NCI-H82 treated with DMSO at 0.1 percent for 48 hours (cell line): ENCODE measurements around the gene ZBTB11.
"Not testable (repeated sequence)": the region's sequence is repeated elsewhere in the genome, so short reads cannot be mapped to it uniquely, and the experiment has no call there.

Experiments
- DNase-seq: peaks from one replicate; lab custom pipeline; 2025; ENCODE audit not compliant: unreplicated experiment; lab: John Stamatoyannopoulos, UW

ZBTB11 gene

DNA sequence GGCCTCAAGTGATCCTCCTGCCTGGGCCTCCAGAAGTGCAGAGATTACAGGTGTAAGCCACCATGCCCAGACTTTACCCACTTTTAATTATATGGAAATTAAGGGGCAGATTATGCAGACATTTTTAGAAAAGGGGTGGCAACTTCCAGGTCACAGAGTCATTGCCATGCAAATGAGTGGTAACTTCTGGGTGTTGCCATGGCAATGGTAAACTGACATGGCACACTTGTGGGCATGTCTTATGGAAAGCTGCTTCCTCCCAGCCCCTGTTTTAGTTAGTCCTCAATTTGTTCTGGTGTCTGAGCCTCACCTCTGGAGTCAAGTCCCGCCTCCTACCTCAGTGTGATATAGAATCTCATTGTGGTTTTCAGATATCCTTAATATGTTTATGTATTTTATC lies 53.3 kb downstream of the ZBTB11 start:
- DNase-seq = no peak

DNA sequence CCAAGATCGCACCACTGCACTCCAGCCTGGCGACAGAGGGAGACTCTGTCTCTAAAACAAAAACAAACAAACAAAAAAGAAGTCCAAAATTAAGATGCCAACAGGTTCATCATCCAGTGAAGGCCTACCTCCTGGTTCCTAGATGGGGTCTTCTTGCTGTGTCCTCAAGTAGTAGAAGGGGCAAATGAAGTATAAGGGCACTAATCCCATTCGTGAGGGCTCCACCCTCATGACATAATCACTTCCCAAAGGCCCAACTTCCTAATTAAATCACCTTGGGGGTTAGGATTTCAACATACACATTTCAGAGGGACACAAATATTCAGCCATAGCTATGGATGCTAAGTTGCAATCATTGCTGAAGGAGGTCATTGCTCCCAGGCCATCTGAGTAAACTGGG lies 57.2 kb downstream of the ZBTB11 start:
- DNase-seq = no peak

DNA sequence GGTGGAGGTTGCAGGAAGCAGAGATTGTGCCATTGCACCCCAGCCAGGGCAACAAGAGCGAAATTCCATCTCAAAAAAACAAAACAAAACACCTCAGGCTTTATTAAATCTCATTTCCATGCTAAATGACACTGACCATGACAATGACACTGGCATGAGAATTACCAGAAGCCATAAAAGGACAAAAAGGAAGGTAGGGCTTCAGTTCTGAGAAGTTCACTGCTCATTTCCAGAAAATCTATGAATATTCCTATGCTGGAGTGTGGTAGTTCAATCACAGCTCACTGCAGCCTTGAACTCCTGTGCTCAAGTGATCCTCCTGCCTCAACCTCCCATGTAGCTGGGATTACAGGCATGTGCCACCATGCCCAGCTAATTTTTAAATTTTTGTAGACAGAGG lies 58.2 kb downstream of the ZBTB11 start:
- no peak for DNase-seq

GRCh38 chr3:101617478-101617877 lies 59.5 kb downstream of the ZBTB11 start:
- no peak for DNase-seq

DNA sequence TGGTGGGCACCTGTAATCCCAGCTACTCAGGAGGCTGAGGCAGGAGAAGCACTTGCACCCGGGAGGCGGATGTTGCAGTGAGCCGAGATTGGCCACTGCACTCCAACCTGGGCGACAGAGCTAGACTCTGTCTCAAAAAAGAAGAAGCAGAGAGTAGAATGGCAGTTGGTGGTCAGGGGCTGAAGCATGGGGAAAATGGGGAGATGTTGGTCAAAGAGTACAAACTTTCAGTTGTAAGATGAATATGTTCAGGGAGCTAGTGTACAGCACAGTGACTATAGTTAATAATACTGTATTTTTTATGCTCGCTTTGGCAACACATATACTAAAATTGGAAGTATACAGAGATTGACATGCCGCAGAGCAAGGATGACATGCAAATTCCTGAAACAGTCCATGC lies 61.4 kb downstream of the ZBTB11 start:
- DNase-seq = no peak

GRCh38 chr3:101613014-101613413 lies 63.9 kb downstream of the ZBTB11 start:
- DNase-seq = not testable (repeated sequence)

- no peak for DNase-seq
Observed at GRCh38 chr3:101611023-101611422, 65.9 kb downstream of the ZBTB11 start.

DNA sequence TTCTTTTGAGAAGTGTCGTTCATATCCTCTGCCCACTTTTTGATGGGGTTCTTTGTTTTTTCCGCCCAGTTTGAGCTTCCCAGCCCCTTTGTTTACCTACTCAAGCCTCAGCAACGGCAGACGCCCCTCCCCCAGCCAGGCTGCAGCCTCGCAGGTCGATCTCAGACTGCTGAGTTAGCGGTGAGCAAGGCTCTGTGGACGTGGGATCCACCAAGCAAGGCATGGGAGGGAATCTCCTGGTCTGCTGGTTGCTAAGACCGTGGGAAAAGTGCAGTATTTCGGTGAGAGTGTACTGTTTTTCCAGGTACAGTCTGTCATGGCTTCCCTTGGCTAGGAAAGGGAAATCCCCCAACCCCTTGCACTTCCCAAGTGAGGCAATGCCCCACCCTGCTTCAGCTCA lies 71.5 kb downstream of the ZBTB11 start:
- not testable (repeated sequence) for DNase-seq

GRCh38 chr3:101603184-101603583 lies 73.7 kb downstream of the ZBTB11 start:
- DNase-seq = no peak

DNA sequence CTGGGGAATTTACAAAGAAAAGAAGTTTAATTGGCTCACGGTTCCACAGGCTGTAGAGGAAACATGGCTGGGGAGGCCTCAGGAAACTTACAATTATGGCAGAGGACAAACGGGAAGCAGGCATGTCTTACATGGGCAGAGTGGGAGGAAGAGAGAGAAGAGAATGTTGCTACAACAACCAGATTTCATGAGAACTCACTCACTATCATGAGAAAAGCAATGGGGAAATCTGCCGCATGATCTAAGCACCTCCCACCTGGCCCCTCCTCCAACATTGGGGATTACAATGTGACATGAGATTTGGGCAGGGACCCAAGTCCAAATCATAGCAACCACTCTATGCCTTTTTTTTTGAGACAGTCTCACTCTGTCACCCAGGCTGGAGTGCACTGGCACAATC lies 74.2 kb downstream of the ZBTB11 start:
- DNase-seq = no peak
